Stimulated activated CD4-positive, alpha-beta T cell treated with anti-CD3 and anti-CD28 coated beads, Interleukin-4, amount 100 ng/mL, for 4 hours (primary cell): ENCODE results near the gene RXFP2.

ENCODE experiments used
- DNase-seq, 2 experiments: peaks; one replicate each; pipeline ENCODE4 v3.0.0-alpha.2; 2020

The RXFP2 gene

DNA sequence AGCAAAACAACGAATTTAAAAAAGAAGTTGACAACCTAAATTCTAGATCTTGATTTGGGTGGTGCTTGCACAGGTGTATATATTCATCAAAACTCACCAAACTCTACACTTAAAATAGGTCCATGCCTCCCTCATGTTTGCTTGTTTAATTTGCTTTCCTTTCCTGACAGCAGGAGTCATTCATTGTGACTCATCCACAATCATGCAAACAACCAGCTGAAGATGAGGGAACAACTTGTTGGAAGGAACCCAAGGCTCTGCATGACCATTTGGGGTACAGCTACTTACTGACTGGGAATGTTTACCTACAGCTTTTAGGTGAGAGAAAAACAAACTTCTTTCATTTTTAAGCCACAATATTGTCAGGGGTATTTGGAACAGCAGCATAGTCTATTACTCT lies 96.6 kb downstream of the RXFP2 start:
- no peak for DNase-seq

DNA sequence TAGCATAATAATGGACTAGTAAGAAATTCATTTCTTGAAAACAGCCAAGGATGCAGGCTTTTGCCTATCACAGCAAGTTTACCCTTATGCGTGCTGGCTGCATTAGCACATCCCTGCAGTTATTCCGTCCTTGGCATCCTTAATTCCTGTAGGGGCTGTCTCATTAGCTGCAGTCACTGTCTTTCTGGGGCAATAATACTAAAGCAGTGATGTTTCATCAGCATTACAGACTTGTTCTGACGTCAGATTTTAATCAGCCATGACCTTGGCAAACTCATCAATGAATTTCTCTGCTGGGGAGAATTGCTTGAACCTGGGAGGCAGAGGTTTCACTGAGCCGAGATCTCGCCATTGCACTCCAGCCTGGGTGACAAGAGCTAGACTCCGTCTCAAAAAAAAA lies 103.7 kb downstream of the RXFP2 start:
- no peak for DNase-seq

DNA sequence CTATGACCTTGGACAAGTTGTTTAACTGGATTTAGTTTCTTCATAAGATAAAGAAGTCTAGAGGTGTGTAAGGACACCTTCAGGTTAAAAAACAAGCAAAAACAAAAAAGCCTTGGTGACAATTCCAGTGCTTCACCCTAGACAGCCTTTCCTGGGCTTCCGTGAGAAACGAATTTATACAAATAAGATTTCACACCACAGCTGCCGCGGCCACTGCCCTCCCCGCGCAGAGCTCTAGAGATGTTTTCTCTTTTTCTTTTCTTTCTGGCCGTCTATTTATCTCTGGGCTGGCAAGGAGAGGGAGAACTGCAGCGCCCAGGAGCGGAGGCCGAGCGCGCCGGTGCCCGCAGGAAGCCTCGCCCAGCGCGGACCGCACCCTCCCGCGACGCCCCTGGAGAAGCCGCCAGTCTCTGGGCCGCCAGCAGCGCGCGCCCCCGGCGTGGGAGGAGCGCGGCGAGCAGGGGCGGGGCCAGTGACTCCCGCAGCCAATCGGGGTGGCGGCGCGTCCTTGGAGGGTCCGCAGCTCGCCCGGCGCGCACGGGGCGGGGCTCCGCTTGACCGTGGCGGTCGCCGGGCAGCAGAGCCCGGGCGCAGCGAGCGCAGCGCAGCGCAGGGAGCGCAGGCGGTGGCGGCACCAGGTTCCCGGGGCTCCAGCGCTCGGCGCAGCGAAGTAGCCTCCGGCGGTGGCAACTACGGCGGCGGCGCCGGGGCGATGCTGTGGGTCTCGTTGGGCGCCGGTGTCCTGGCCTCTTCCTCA lies 107.0 kb downstream of the RXFP2 start:
- DNase-seq = peak; percentile 44 to 60

DNA sequence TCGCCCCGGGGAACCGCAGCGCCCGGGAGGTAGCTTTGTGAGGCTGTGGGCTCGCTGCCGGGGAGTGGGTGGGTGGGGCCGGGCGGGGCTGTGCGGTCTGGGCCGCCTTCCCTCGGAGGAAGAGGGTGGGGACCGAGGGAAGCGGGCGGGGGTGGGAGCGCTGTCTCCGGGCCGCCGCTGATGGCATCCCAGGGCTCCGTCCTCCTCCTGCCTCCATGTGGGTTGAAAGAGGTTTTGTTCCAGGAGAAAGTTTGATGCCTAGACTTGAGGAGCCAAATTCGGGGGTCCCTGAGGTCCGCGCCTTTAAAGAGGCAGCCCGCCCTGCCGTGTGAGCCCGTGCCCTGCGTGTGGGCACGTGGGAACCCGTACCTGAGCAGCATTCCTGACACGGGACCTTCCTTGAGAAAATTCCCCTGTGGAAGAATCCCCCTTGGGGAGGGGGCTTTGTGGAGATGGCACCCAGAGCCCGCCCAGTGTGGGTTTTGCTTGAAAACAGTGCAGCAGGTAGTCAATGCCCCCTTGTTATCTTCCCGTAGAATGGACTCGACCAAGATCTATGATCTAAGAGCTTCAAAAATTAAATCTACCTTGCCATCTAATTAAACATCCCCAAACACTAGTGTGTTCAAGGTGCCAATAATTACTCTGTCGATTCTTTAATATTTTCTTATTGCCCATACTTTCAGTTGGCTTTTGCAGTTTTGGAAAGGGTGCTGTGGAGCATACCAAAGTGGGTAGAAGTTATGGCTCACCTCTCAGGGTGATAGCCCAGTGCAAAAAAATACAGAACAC lies 107.8 kb downstream of the RXFP2 start:
- DNase-seq = no peak

DNA sequence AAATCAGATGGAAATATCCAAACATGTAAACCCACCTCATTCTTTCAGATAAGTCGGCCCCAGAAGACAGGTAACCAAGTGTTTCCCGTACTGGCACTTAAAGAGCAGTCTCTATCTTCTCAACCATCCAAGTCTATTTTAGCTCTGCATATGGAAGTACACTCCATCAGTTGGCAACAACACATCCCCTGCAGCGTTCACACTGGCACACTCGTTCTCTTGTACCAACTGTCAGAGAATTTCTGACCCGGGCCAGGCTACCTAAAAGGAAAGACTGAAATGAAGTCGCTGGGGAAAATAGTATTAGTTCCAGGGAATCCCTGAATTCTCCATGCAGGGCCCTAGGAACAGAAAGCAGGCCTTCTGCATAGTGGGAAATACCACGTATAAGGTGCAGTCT lies 109.3 kb downstream of the RXFP2 start:
- no peak for DNase-seq

DNA sequence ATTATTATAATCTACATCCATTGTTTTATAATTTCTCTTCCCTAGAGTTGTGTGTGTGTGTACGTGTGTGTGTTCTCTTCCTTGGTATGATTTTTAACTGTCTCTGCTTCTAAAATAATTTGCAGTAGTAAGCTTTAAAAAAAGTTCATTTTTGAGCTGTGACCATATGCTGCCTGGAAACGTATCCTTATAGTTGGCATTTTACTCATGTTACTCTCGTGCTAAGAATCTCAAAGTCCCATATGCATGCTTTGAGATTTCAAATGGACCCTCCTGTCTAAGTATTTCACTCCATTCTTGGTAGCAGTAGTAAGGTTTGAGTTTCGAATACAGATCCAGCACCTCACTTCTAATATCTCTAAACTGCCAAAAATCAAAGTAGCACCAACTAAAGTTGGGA lies 109.9 kb downstream of the RXFP2 start:
- DNase-seq = no peak

DNA sequence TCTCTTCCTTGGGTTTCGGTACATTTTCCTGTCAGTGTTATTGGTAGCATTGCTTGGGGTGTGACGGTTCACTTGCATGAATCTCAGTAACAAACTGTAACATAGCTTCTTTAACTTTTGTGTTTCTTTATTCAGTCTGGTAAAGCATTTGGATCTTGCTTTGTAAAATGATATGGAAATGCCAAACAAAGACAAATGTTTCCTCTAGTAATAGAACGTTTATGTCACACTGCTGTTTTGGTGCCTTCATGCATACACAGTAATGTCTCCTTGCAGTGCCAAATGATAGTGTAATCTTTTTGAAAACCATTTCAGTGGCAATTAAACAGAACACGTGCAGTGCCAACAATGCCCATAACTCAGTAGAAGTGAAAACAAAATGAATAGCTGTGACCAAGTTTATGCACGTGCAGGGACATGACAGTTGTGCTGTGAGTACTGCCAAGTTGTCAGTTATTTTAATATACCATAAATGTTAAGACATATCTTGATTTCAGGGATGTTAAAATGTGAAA lies 110.8 kb downstream of the RXFP2 start:
- DNase-seq = no peak

DNA sequence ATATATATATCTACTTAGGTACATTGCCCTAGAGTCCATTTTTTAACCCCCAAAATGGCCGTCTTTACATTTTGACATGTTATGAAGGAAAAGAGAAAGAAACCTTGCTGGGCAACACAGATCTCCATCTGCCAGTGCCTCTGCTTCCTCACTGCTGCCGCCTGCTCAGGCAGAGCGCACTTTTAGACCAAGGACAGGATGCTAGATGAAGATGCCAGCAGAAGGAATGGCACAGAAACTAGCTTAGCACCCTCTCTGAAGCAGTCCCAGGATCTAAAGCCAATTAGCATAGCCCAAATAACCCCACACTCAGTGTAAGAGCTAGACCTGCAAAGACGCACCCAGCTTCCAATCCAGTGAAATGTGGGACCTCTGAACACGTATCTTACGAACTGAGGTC lies 111.9 kb downstream of the RXFP2 start:
- DNase-seq = no peak
